MM.1S (cell line): ENCODE data around the gene CKLF.

Experiments
- EZH2 ChIP-seq: fragments of 300-600 bp; sonication (generic); optimal IDR thresholded peaks from 2 replicates; pipeline ENCODE3; 2017; ENCODE audit warnings: low read depth, mild to moderate bottlenecking, antibody characterized with exemption, low read length, mixed read lengths
- EZH2phosphoT487 ChIP-seq: fragments of 300-600 bp; sonication (generic); IDR thresholded peaks from 2 replicates; pipeline ENCODE4 v1.6.1; 2018; ENCODE audit warnings: antibody characterized with exemption, low read length

DNA sequence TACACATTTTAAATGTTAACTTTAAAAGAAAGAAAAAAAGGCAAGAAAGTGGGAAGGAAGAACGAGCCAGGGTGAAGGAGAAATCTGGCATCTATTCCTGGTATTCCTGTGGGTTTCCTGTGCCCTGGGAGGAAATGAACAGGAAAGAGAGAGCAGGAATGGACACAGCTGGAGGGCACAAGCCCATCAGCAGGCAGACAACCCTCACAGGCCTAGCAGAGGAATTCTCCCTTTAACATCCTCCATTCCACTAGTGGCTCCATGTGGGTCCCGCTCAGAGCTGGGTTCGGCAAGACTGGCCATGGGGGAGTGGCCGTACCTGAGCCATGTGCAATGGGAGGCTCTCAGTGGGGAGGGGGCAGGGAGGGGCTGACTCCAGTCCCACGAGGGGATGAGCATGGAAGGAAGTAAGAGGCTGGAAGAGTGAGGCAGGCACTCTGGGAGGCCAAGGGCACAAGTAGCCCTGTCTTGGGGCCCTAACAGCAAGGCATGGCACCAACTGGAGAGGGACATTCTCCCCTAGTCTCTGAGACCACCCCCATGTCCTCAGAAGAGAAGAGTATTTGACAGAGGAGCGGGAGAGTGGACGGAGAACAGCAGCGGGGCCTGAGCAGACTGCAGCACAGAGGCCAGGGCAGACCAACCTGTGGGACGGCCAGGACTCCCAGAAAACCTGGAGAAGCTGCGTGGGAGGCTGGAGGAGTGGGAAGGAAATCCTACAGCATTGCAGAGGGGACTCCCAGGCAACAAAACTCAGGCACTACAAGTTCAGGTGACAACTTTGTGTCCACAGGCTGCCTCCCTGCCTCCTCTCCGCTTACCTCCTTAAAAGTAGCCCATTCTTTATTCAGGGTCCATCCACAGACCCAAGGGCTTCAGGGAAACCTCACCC is 32.6 kb upstream of the CKLF start:
- TF ChIP-seq EZH2 (no peak), EZH2phosphoT487 (no peak)
